ENCODE data around the gene CMIP.
"Not testable (repeated sequence)": the region's sequence is repeated elsewhere in the genome, so short reads cannot be mapped to it uniquely, and the experiment has no call there.

CMIP gene

DNA sequence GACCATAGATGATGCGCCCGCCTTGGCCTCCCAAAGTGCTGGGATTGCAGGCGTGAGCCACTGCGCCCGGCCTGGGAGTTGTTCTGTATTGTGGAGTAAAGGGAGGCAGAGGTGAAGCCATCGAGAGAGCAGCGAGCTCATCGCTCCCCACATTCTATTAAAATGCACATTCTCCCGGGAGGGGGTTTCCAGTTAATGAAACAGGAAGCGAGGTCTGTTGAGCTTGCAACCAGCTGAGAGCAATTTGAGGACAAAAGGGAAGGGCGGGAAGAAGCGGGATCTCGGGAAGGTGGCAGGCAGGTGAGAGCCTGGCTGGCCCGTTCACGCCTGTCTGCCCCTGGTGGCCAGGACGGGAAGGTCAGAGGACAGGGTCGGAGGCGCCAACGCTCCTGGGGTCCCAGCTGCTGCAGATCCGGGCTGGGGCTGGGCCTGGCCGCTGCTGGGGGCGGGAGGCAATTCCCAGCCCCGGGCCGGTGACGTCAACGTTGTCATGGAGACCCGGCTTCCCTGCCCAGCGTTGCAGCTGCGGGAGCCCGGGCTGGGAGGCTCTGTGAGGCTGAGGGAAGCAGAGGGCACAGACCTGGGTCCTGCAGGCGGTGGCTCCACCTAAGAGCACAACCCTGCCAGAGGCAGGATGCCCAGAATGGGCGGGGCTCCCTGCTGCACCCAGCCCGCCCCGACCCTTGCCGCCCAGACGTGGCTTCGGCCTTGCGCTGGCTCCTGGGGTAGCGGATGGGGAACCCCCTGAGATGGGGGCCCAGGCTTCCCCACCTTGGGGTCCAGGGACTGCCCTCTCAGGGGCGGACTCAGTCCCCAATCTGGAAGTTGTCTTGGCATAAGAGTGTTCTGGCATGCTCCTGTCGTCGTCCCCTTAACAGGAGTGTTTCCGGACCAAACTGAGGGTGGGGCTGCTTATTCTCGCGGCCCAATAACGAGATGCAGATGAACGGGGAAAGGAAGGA lies 285.8 kb downstream of the CMIP start:
- peak in 3 of 4 experiments; percentile 21 to 54 (median 49) for DNase-seq (ENCODE audit: low read depth in 4 of 4, low spot score in 1 of 4)

DNA sequence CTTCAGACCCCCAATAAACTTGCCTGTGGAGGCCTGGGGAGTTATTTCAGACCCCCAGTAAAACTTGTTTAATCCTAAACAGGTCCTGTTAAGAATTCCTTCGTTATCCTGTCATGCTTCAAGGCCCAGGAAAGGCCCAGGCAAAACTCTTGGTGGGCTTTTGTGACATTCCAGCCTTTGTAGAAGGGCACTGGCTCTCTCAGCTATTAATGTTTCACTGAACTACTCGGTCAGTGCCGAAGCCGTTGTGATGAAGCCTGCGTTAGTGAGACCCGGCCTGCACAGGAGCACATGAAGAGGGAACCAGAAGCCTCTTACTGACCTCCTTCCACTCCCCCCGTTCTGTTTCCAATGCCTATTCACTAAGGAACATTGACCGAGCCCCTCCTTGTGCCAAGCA lies 287.0 kb downstream of the CMIP start:
- no peak for DNase-seq (ENCODE audit: low read depth in 4 of 4, low spot score in 1 of 4)

DNA sequence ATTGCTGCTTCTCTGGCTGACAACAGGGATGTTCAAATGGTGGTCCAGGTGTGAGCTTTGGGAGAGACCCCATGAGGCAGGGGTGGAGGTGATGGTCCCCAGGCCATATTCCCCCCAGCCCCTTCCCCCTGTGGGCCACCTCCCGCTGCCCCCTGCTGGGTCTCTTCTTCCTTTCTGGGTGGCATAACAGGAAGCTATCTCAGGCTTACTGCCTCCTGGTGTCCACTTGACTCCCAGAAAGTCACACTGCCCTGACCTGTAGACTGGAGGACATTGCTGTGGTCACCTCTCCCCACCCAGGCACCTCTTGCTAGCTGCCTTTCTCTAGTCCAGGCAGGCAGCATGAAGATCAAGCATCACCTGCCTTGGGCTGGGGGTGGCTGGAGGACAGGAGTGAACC lies 288.1 kb downstream of the CMIP start:
- no peak for DNase-seq (ENCODE audit: low read depth in 4 of 4, low spot score in 1 of 4)

DNA sequence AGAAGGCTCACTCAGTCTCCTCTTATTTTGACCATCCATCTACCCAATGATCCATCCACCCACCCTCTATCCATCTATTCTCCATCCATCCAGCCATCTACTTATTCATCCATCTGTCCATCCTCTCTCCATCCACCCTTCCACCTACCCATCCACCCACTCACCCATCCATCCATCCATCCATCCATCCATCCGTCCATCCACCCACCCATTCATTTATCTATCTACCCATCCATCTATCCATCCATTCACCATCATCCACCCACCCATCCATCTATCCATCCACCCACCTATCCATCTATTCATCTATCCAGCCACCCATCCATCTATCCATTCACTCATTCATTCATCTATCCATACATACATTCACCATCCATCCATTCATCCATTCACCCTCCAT lies 288.7 kb downstream of the CMIP start:
- no peak for DNase-seq (ENCODE audit: low read depth in 4 of 4, low spot score in 1 of 4)

DNA sequence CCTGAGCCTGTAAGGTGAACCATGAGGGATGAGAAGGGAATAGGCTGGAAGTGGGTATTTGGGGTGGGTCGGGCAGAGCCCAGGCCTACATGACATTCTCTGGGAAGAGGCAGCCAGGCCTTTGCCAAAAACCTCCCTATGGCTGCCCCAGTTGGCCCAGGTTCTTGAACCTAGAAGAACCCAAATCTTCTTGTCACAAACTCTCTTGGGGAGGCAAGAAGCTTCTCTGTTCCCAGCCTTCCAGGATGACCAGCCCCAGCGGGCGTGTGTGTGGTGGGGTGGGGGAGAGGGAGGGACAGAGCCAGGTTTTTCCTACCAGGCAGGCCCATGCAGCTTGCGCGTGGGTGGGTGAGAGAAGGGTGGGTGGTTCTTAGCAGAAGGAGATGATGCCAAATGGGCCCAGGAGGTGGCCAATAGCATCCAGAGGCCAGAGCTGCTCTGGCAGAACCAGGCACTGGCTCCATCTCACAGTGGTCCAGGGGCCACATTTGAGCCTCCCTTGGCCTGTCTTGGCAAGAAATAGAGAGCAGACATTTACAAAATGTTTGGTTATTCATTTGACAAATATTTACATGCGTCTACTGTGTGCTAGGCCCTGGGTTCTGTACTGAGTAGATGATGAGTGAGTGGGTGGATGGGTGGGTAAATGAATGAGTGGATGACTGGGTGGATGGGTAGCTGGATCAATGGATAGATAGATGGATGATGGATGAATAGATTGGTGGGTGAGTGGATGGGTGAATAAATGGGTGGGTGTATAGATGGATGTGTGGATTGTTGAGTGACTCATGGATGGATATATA lies 290.2 kb downstream of the CMIP start:
- no peak for DNase-seq (ENCODE audit: low read depth in 4 of 4, low spot score in 1 of 4)

DNA sequence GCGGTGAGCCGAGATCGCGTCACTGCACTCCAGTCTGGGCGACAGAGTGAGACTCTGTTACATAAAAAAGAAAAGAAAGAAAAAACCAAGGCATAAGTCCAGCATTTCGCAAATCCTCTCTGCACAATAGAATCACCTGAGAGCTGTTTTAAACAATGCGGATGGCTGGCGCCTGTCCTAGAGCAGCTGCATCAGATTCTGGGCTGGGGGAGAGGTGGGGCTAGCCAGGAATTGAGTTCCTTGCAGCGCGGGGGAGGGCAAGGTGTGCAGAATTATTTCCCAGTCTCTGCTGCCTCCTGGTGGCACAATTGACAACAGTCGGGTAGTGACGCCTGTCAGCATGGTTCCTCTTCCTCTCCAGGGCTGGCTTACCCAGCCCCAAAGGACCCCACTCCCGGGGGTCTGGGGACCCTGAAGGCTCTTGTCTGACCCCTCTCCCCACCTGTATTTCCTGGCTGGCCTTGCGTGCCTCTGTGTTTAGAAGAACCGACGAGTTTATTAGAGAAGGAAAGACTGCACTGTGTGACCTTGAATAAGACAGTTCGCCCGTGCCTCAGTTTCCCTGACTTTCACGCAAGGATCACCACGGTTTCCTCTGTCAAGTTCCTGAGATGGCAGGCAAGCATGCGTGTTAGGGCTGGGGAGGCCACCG lies 293.4 kb downstream of the CMIP start:
- peak; percentile 67 to 80 (median 74) for DNase-seq (ENCODE audit: low read depth in 4 of 4, low spot score in 1 of 4)

DNA sequence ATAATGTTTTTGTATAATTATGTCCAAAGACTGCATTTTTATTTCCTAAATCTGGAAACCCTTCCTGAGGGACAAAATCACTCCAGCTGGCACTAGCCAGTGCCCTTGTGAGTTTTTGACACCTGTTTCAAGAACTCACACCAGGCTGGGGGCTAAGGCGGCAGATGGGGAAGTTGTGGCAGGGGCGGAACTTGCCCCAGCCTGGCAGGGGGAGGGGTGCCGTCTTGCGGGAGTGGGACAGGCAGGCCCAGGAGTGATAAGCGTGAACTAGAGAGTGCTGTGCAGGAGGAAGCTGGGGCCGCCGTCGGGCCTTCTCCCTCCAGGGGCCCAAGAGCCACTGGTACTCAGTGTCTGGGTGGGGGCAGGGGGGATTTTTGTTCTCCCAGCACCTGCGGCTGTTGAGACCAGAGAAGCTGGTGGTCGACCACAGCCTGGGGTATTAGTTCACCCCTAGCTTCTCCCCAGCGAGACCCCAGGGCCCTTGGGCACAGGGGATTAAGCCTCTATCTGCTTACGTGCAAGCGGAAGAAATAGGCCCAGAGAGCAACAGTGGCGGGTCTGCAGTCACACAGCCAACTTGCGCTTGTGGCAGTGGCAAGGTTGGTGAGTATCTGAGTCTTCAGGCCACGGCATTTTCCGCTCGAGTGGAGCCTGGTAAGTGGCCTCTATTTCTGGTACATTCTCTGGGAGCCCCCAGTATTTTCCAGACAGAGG lies 294.3 kb downstream of the CMIP start:
- no peak for DNase-seq (ENCODE audit: low read depth in 4 of 4, low spot score in 1 of 4)

DNA sequence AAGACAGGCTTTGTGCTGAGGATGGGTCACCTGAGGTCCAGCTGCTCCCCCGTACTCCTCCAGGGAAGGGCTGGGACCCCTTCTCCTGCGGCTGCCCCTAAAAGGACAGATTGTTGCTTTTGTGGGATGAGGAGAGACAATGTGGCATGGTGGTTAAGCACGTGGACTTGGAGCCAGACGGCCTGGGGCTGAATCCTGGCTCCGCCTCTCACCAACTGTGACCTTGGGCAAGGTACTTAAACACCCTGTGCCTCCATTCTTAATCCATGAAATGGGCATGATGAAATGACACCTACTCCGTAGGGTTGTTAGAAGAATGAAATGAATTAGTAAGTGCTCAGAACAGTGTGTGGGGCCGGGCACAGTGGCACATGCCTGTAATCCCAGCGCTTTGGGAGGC lies 294.9 kb downstream of the CMIP start:
- DNase-seq (ENCODE audit: low read depth in 4 of 4, low spot score in 1 of 4): no peak

DNA sequence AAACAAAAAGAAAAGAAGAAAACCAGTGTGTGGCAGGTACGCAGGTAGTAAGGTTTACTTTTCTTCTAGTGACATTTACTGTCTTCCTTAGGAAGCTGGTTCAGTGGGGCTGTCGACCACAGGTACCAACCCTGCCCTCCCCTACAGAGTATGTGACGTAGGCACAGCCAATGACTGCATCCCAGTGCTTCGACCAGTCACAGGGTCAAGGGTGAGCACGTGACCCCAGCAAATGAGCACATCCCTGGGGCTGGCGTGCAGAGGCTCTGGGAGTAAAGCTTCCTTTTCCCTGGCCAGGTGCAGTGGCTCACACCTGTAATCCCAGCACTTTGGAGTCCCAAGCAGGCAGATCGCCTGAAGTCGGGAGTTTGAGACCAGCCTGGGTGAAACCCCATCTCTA lies 295.6 kb downstream of the CMIP start:
- DNase-seq (ENCODE audit: low read depth in 4 of 4, low spot score in 1 of 4): no peak

DNA sequence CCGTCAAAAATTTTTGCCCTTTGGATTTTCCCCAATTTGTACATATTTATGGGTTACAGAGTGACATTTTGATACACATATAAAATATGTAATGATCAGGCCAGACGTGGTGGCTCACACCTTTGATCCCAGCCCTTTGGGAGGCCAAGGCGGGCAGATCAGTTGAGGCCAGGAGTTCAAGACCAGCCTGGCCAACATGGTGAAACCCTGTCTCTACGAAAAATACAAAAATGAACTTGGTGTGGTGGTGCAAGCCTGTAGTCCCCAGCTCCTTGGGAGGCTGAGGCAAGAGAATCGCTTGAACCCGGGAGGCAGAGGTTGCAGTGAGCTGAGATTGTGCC lies 296.8 kb downstream of the CMIP start:
- DNase-seq (ENCODE audit: low read depth in 4 of 4, low spot score in 1 of 4): not testable (repeated sequence)

DNA sequence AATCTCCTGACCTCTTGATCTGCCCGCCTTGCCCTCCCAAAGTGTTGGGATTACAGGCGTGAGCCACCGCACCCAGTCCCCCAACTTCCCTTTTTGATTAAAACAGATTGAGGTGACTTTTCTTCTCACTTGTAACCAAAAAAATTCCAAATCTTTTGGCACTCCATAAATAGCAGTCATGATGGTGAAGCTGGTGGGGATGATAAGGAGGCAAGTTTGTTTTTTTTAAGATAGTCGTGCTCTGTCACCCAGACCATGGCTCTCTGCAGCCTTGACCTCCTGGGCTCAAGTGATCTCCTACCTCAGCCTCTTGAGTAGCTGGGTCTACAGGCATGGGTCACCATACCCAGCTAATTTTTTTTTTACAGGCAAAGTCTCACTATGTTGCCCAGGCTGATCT lies 299.8 kb downstream of the CMIP start:
- no peak for DNase-seq (ENCODE audit: low read depth in 4 of 4, low spot score in 1 of 4)

DNA sequence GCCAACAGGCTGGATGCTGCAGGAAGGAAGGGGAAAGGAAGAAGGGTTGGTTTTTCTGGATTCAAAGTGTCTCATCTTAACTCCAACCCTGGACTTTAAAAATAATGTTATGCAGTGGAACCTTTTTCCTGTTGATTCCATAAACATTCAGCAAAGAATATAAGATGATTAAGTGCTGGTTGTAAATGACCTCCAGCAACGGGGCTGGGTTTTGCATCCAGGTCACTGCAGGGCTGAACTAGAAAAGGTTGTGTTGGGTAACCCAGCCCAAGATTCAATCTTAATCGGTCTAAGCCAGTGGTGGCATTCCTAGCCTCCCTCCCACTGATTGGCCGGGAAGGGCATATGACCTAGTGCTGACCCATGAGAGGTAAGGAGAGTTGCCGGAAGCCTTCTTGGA lies 300.3 kb downstream of the CMIP start:
- no peak for DNase-seq (ENCODE audit: low read depth in 4 of 4, low spot score in 1 of 4)

DNA sequence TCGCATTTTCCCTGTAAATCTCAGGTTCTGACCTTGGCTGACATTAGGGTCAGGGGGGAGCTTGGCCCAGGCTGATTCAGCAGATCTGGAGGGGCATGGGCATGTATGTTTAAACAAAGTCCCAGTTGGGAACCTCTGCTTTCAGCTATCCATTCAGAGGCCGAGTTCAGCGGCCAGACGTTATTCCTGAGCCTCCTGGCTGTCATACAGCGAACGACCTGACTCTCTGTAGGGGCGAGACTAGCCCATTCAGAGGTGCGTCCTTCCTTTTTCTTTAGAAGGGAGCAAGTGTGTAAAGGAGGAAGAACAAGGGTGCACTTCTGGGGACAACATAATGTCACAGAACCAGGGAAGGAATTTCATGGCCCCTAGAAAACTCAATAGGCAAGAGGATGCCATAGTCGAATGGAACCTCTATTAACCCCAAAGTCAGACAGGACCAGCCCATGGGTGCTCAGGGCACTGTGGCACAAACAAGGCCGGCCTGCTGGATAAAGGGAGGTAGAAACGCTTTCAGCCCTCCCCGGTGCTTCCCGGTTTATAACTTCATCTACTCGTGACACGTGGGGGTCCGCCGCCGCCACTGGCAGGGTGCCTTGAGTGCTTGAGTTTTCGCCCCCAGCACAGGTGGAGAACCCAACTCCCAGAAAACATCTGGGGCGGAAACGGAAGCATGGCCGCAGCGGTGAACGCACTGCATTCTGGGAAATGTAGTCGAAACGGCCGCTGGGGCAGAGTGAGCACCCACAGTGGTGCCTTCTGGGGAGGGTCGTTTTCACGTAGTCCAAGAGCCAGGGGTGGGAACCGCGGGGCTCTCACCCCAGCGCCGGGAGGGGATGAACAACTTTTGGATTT lies 301.3 kb downstream of the CMIP start:
- peak; percentile 52 to 68 (median 60) for DNase-seq (ENCODE audit: low read depth in 4 of 4, low spot score in 1 of 4)

DNA sequence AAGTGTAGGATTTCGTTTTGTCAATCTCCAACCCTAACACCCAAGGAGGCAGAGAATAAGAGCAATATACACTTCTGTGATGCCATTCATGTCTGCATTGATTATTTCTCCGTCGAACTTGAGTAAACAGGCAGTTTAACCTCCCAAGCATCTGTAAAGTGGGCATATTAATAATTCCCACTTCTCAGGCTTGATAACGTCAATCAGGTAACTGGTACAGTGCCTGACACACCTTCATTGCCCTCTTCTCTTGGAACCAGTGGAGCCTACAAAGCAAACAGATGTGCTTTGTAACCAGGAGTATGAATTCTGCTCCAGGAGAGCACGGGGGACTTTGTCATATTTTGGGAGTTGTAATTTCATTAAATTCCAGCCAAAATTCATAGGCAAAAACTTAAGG lies 302.0 kb downstream of the CMIP start:
- DNase-seq (ENCODE audit: low read depth in 4 of 4, low spot score in 1 of 4): no peak

DNA sequence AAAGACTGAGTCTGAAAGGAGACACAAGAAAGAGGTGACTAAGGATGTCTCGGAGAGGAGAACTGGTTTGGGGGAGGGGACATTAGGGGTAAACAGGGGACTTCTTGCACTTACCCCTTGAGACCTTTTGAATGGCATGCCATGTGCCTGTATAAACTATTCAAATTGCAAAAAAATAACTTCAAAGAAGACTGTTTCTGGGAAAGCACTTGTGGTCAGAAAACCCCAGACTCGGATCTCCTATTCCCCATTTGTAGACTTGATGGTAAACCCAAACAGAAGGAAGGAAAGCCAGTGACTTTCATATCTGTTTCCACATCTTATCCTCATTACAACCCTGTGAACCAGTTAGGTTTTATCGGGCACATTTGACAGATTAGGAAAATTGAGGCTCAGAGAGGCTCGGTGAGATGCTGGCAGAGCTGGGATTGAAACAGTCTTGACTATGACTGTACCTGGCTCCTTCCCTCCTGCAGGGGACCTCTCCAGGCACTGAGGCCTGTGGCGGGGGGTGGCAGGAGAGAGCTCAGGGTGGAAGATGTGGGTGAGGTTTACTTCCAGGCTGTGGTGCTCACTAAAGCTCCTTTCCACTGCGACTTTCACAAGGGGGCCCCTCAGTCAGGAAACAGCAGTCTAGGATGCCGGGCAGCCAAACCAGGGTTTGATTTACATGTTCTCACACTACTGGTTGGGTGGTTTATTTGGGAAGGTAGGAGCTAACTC lies 304.0 kb downstream of the CMIP start:
- no peak for DNase-seq (ENCODE audit: low read depth in 4 of 4, low spot score in 1 of 4)

DNA sequence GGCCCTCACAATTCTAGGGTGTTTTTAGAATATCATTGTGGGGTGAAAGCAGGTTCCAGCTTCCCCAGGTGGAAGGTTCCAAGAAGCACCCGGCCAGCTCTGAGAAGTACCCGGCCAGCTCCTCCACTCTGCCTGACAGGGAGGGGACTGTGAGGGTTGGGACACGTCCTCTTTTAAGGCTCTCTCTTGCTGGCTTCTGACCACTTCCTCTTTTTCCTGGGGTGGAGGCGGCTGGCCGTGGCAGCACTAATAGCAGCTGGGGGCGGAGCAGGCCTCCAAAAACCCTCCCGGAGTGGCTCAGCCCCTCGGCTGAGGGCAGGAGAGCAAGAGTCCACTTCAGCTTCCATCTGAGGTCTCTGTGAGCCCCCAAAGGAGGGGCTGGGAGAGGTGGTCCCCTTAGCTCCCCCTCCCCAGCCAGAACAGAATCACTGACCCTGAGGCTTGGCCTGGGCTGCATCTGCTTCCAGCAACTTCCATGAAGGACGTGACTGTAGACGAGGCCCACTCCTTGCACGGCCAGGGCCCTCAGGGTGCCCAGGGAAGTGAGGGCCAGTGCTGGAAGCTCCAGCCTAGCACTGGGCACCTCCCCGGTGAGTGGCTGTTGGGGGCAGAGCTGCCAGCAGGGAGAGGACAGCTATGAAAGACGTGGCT lies 307.7 kb downstream of the CMIP start:
- no peak for DNase-seq (ENCODE audit: low read depth in 4 of 4, low spot score in 1 of 4)

DNA sequence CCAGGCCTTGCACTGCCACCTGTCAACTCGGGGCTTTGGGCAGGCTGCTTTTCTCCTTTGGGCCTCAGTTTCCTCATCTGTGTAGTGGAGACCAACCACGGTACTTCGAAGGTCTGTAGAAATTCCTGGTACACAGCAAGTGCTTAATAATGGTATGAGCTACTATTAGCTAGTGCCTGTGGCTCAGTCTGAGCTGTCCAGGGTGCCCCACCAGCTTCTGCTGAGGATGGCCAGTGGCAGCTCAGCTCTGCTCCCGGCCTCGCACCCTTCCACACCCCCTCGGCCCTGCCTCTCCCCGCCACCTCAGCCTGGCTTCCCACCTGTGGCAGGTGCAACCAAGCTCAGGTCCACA lies 308.2 kb downstream of the CMIP start:
- no peak for DNase-seq (ENCODE audit: low read depth in 4 of 4, low spot score in 1 of 4)

DNA sequence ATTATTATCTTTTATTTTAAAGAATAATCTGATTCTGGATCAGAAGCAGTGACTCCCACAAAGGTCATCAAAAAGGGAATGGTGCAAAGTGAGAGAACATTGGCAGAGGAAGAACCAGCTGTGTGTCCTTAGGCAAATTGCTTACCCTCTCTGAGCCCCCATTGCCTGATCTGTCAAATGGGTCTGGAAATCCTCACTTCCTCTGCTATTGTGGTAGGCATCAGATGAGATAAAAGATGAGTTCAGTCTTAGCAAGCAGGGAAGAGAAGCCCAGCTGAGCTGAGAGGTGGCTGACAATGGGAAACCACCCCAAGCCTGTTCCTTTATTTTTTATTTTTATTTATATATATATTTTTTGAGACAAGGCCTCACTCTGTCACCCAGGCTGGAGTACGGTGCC lies 310.2 kb downstream of the CMIP start:
- no peak for DNase-seq (ENCODE audit: low read depth in 4 of 4, low spot score in 1 of 4)

DNA sequence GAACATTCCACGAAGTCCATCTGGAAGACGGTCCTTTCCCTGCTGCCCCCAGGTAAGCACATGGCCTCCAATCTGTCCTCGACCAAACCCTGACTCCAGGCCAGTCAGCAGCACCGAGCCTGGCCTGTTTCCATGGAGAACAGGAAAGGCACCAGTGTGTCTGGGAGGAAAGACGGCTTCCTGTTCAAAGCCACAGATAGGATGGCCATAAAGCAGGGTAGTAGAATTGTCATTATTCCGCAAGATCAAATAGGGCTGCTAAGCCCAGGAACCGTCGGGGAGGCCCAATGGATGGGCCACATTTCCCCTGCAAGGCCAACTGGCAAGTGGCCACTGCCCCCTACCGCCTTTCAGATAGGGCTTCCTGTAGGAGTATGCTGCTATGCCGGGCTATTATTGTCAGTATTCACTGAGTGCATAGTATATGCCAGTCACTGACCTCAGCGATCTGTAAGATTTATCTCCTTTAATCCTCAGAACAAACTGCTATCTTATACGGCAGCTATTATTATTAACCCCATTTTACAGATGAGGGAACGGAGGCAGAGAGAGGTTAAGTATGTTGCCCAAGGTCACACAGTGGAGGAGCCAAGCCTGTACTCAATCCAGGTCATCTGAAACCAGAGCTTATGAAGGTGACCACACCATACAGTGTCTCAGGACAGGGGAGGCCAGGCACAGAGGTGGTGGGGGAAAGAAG lies 311.5 kb downstream of the CMIP start:
- no peak for DNase-seq (ENCODE audit: low read depth in 4 of 4, low spot score in 1 of 4)
